DOHH2 (cell line): ENCODE measurements around the gene SFXN1.

Experiments used
- H3F3A ChIP-seq: fragments of 200-600 bp; sonication (generic), shearing (Covaris generic); 2 replicates; pipeline ENCODE4 v1.6.0; 2016; ENCODE audit warnings: antibody characterized with exemption, mild to moderate bottlenecking; ENCODE audit not compliant: control insufficient read depth, insufficient read depth
- H3K27ac ChIP-seq: fragments of 200-600 bp; sonication (generic); 2 replicates; pipeline ENCODE4 v1.5.1; 2014; ENCODE audit warnings: low read depth, mild to moderate bottlenecking, low read length, moderate library complexity
- H3K27me3 ChIP-seq: fragments of 200-600 bp; sonication (generic); 2 replicates; pipeline ENCODE4 v1.6.1; 2014; ENCODE audit warnings: mild to moderate bottlenecking, low read length, mixed read lengths; ENCODE audit not compliant: control insufficient read depth
- H3K36me3 ChIP-seq: fragments of 200-600 bp; sonication (generic); 2 replicates; pipeline ENCODE4 v1.6.1; 2014; ENCODE audit warnings: mild to moderate bottlenecking, low read length, moderate library complexity, mixed read lengths; ENCODE audit not compliant: control insufficient read depth
- H3K4me1 ChIP-seq: fragments of 200-600 bp; sonication (generic); 2 replicates; pipeline ENCODE4 v1.6.1; 2014; ENCODE audit warnings: mild to moderate bottlenecking, low read length, mixed read lengths; ENCODE audit not compliant: control insufficient read depth
- H3K4me2 ChIP-seq: fragments of 200-600 bp; sonication (generic); 2 replicates; pipeline ENCODE4 v1.6.0; 2014; ENCODE audit warnings: mild to moderate bottlenecking, low read length, moderate library complexity
- H3K4me3 ChIP-seq: fragments of 200-600 bp; sonication (generic); 2 replicates; pipeline ENCODE4 v1.5.1; 2014; ENCODE audit warnings: mild to moderate bottlenecking, low read length, mixed read lengths
- H3K79me2 ChIP-seq: fragments of 200-600 bp; sonication (generic); 2 replicates; pipeline ENCODE4 v1.6.1; 2014; ENCODE audit warnings: mild to moderate bottlenecking, low read length, mixed read lengths; ENCODE audit not compliant: control insufficient read depth
- H3K9me2 ChIP-seq: fragments of 200-600 bp; sonication (generic); replicated peaks from 2 replicates; pipeline ENCODE4 v1.6.1; 2014; ENCODE audit warnings: mild to moderate bottlenecking, low read length, mixed read lengths; ENCODE audit not compliant: control insufficient read depth
- H3K9me3 ChIP-seq: fragments of 200-600 bp; sonication (generic); 2 replicates; pipeline ENCODE4 v1.6.1; 2014; ENCODE audit warnings: antibody characterized with exemption, low read length, mixed read lengths; ENCODE audit not compliant: control insufficient read depth, insufficient read depth
- H4K20me1 ChIP-seq: fragments of 200-600 bp; sonication (generic); 2 replicates; pipeline ENCODE4 v1.6.0; 2014; ENCODE audit warnings: low read depth, mild to moderate bottlenecking, antibody characterized with exemption, low read length, moderate library complexity; ENCODE audit not compliant: control insufficient read depth, insufficient read depth
- EZH2phosphoT487 ChIP-seq: fragments of 200-600 bp; sonication (generic); IDR thresholded peaks from 2 replicates; pipeline ENCODE4 v1.6.1; 2017; ENCODE audit warnings: borderline replicate concordance, mild to moderate bottlenecking, antibody characterized with exemption, low read length, moderate library complexity, mixed read lengths
- TF ChIP-seq, protein P1 (sequence below): fragments of 200-600 bp; sonication (generic); IDR thresholded peaks from one replicate; pipeline ENCODE4 v1.5.1; 2014; ENCODE audit warnings: antibody characterized with exemption, mild to moderate bottlenecking, low read depth, low read length; ENCODE audit not compliant: poor library complexity, severe bottlenecking

SFXN1 gene

DNA sequence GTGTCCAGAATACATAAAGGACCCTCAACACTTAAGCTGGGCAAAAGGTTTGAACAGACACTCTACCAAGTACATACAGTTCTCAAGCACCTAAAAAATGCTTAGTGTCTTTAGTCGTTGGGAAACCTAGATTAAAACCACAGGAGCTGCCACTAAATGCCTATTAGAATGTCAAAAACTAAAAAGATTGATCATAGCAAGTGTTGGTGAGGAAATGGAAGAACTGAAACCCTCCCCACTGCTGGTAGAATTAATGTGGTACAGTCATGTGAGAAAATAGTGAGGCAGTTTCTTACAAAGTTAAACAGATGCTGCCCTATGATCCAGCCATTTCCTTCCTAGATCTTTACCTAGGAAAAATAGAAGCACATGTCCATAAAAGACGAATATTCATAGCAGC is 40.6 kb downstream of the SFXN1 start:
- no peak overlapping the region for H3K27ac ChIP-seq
- peaks cover 89% of the 10 kb centered on the region for H3K36me3 ChIP-seq
- TF ChIP-seq EZH2phosphoT487: no peak
- TF ChIP-seq, protein P1, sequence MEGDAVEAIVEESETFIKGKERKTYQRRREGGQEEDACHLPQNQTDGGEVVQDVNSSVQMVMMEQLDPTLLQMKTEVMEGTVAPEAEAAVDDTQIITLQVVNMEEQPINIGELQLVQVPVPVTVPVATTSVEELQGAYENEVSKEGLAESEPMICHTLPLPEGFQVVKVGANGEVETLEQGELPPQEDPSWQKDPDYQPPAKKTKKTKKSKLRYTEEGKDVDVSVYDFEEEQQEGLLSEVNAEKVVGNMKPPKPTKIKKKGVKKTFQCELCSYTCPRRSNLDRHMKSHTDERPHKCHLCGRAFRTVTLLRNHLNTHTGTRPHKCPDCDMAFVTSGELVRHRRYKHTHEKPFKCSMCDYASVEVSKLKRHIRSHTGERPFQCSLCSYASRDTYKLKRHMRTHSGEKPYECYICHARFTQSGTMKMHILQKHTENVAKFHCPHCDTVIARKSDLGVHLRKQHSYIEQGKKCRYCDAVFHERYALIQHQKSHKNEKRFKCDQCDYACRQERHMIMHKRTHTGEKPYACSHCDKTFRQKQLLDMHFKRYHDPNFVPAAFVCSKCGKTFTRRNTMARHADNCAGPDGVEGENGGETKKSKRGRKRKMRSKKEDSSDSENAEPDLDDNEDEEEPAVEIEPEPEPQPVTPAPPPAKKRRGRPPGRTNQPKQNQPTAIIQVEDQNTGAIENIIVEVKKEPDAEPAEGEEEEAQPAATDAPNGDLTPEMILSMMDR: no peak
- H3K9me3 ChIP-seq: no peaks in the 10 kb centered on the region
- H3K9me2 ChIP-seq: no peaks in the 10 kb centered on the region
- no peaks in the 10 kb centered on the region for H3K4me1 ChIP-seq
- no peaks in the 10 kb centered on the region for H3K27me3 ChIP-seq
- H3K4me2 ChIP-seq: no peak overlapping the region
- H3K4me3 ChIP-seq: no peak overlapping the region
- no peaks in the 10 kb centered on the region for H3K79me2 ChIP-seq
- no peaks in the 10 kb centered on the region for H4K20me1 ChIP-seq
- H3F3A ChIP-seq: peaks cover 5% of the 10 kb centered on the region; the same call in 1 of the 2 replicates

DNA sequence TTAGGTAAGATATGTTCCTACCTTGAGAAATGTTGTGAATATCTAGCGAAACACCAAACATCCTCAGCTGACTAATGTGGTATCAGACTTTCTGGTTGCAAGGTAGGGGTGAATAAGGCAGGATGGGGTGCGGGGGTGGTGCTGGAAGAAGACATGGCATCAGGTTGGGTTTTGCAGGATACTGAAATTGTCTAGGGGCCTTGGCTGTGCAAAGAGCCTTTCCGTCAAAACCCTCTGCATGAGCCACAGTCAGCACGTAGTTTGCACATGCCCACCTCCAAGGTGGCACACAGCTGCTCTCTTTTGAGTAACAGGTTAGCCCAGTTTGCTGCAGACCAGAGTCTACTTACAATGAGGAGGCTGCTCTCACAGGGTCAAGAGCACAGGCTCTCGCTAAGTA is 42.0 kb downstream of the SFXN1 start:
- H3F3A ChIP-seq: peaks cover 5% of the 10 kb centered on the region; the same call in 1 of the 2 replicates
- H3K36me3 ChIP-seq: peaks cover 88% of the 10 kb centered on the region
- H3K4me1 ChIP-seq: no peaks in the 10 kb centered on the region
- no peaks in the 10 kb centered on the region for H4K20me1 ChIP-seq
- H3K9me3 ChIP-seq: no peaks in the 10 kb centered on the region
- no peak overlapping the region for H3K27ac ChIP-seq
- no peak overlapping the region for H3K4me2 ChIP-seq
- H3K9me2 ChIP-seq: no peaks in the 10 kb centered on the region
- no peaks in the 10 kb centered on the region for H3K27me3 ChIP-seq
- TF ChIP-seq, protein P1: no peak
- no peak for TF ChIP-seq EZH2phosphoT487
- no peaks in the 10 kb centered on the region for H3K79me2 ChIP-seq
- H3K4me3 ChIP-seq: no peak overlapping the region

DNA sequence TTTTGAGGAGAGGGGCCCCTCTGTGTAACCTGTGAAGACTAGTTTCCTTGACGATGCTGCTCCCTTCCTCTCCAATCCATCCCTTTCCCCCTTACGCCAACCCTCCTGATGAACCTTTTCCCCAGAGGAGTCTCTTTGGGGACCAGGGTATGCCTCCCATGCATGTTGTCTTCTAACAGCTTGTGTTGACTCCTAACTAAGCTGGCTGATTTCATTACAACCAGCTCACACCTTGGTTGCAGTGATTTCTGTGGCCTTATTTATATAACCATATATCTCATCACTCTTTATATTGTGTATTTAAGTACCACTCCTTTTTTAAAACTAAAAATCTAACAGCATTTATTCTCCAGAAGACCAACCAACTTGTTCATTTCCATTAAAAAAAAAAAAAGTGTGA is 42.5 kb downstream of the SFXN1 start:
- Histone ChIP-seq H3K27ac (no peak overlapping the region), H3K27me3 (no peaks in the 10 kb centered on the region), H3K79me2 (no peaks in the 10 kb centered on the region), H3K9me2 (no peaks in the 10 kb centered on the region), H3K4me1 (no peaks in the 10 kb centered on the region), H4K20me1 (no peaks in the 10 kb centered on the region), H3F3A (peaks cover 5% of the 10 kb centered on the region; the same call in 1 of the 2 replicates), H3K4me2 (no peak overlapping the region), H3K4me3 (no peak overlapping the region), H3K36me3 (peaks cover 83% of the 10 kb centered on the region), H3K9me3 (no peaks in the 10 kb centered on the region)
- TF ChIP-seq, protein P1: no peak
- no peak for TF ChIP-seq EZH2phosphoT487
